ENCODE measurements around the gene MMP2. TPM values are rescaled to one million over a fixed set of nuclear protein-coding genes. Genes with fewer than 3 reads are reported as not detected.

Gene MMP2
- total RNA-seq, 6 experiments from 2014 or later = 4.8 to 13.2 (median 6.7) TPM

GRCh38 chr16:55471448-55472097, 7.4 kb upstream of the MMP2 start:
- no peaks in the 10 kb centered on the region for H3K27me3 ChIP-seq
- intact Hi-C loops (cut with DNase I) = no loop called here
- 45% methylated on average over 4 of the region's 4 CpGs for WGBS (ENCODE audit: insufficient coverage, low coverage, low lambda C conversion rate, missing lambda C conversion rate)
- TF ChIP-seq POLR2A (IDR thresholded peaks at IDR 0.05) = no peak
- TF ChIP-seq, protein P1, sequence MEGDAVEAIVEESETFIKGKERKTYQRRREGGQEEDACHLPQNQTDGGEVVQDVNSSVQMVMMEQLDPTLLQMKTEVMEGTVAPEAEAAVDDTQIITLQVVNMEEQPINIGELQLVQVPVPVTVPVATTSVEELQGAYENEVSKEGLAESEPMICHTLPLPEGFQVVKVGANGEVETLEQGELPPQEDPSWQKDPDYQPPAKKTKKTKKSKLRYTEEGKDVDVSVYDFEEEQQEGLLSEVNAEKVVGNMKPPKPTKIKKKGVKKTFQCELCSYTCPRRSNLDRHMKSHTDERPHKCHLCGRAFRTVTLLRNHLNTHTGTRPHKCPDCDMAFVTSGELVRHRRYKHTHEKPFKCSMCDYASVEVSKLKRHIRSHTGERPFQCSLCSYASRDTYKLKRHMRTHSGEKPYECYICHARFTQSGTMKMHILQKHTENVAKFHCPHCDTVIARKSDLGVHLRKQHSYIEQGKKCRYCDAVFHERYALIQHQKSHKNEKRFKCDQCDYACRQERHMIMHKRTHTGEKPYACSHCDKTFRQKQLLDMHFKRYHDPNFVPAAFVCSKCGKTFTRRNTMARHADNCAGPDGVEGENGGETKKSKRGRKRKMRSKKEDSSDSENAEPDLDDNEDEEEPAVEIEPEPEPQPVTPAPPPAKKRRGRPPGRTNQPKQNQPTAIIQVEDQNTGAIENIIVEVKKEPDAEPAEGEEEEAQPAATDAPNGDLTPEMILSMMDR (IDR thresholded peaks at IDR 0.05) = no peak
- no peak for DNase-seq
- no peak overlapping the region for H3K4me3 ChIP-seq
- H3K27ac ChIP-seq = no peak overlapping the region
- ATAC-seq = no peak
- H3K36me3 ChIP-seq = no peaks in the 10 kb centered on the region
- H3K9me3 ChIP-seq = no peaks in the 10 kb centered on the region
- H3K4me1 ChIP-seq = no peaks in the 10 kb centered on the region

- DNase-seq (no peak), ATAC-seq (no peak)
- no peaks in the 10 kb centered on the region for H3K4me1 ChIP-seq
- H3K27me3 ChIP-seq = no peaks in the 10 kb centered on the region
- TF ChIP-seq, protein P1 (IDR thresholded peaks at IDR 0.05) = no peak
- no peak for TF ChIP-seq POLR2A (IDR thresholded peaks at IDR 0.05)
- no peaks in the 10 kb centered on the region for H3K9me3 ChIP-seq
- H3K27ac ChIP-seq = no peak overlapping the region
- no peaks in the 10 kb centered on the region for H3K36me3 ChIP-seq
- 100% methylated on average over 2 of the region's 2 CpGs for WGBS (ENCODE audit: insufficient coverage, low coverage, low lambda C conversion rate, missing lambda C conversion rate)
- intact Hi-C loops (cut with DNase I) = no loop called here
- no peak overlapping the region for H3K4me3 ChIP-seq
Measured at GRCh38 chr16:55473587-55473986, 5.4 kb upstream of the MMP2 start.

GRCh38 chr16:55474821-55475220, 4.2 kb upstream of the MMP2 start:
- Histone ChIP-seq H3K4me3 (no peak overlapping the region), H3K9me3 (no peaks in the 10 kb centered on the region), H3K27ac (no peak overlapping the region), H3K27me3 (no peaks in the 10 kb centered on the region), H3K36me3 (no peaks in the 10 kb centered on the region), H3K4me1 (peaks cover 0 to 6% (median 0%) of the 10 kb centered on the region in 4 donors)
- WGBS (ENCODE audit: insufficient coverage, low coverage, low lambda C conversion rate, missing lambda C conversion rate) = 77% methylated on average over 2 of the region's 3 CpGs
- DNase-seq = no peak
- intact Hi-C loops (cut with DNase I) = no loop called here
- TF ChIP-seq, protein P1 (IDR thresholded peaks at IDR 0.05) = no peak
- TF ChIP-seq POLR2A (IDR thresholded peaks at IDR 0.05) = no peak
- no peak for ATAC-seq

GRCh38 chr16:55475919-55476318, 3.1 kb upstream of the MMP2 start:
- peaks cover 0 to 6% (median 0%) of the 10 kb centered on the region in 4 donors for H3K4me1 ChIP-seq
- 37% methylated on average over 4 of the region's 5 CpGs for WGBS (ENCODE audit: insufficient coverage, low coverage, low lambda C conversion rate, missing lambda C conversion rate)
- no peak overlapping the region for H3K27ac ChIP-seq
- H3K36me3 ChIP-seq = no peaks in the 10 kb centered on the region
- TF ChIP-seq POLR2A (IDR thresholded peaks at IDR 0.05) = no peak
- TF ChIP-seq, protein P1 (IDR thresholded peaks at IDR 0.05) = no peak
- DNase-seq = no peak
- intact Hi-C loops (cut with DNase I) = no loop called here
- H3K9me3 ChIP-seq = no peaks in the 10 kb centered on the region
- ATAC-seq = no peak
- no peaks in the 10 kb centered on the region for H3K27me3 ChIP-seq
- H3K4me3 ChIP-seq = no peak overlapping the region

Data from right lobe of liver (tissue), 6 donors.